Amniotic epithelial cell (primary cell): ENCODE measurements around the gene DOCK3.
"Not testable (repeated sequence)": the region's sequence is repeated elsewhere in the genome, so short reads cannot be mapped to it uniquely, and the experiment has no call there.

ENCODE experiments used
- DNase-seq: peaks from one replicate; pipeline ENCODE4 v3.0.0-alpha.2; 2010; ENCODE audit warnings: low read depth

Gene DOCK3

GRCh38 chr3:50983887-50984286, 309.2 kb downstream of the DOCK3 start:
- no peak for DNase-seq

- no peak for DNase-seq
Measured at GRCh38 chr3:50985893-50986292, 311.2 kb downstream of the DOCK3 start.

- no peak for DNase-seq
Measured at GRCh38 chr3:50986726-50987125, 312.0 kb downstream of the DOCK3 start.

GRCh38 chr3:50994537-50994936, 319.8 kb downstream of the DOCK3 start:
- DNase-seq, result no peak

- no peak for DNase-seq
Measured at GRCh38 chr3:50995085-50995824, 320.5 kb downstream of the DOCK3 start.

- DNase-seq, result no peak
Measured at GRCh38 chr3:51002495-51002894, 327.8 kb downstream of the DOCK3 start.

- DNase-seq, result no peak
Measured at GRCh38 chr3:51004235-51004634, 329.5 kb downstream of the DOCK3 start.

- DNase-seq, result no peak
Measured at GRCh38 chr3:51024121-51024520, 349.4 kb downstream of the DOCK3 start.

- no peak for DNase-seq
Measured at GRCh38 chr3:51024765-51025632, 350.3 kb downstream of the DOCK3 start.

- DNase-seq, result no peak
Measured at GRCh38 chr3:51031666-51032065, 356.9 kb downstream of the DOCK3 start.

GRCh38 chr3:51035630-51036029, 360.9 kb downstream of the DOCK3 start:
- no peak for DNase-seq

- DNase-seq, result no peak
Measured at GRCh38 chr3:51044982-51045381, 370.3 kb downstream of the DOCK3 start.

- no peak for DNase-seq
Measured at GRCh38 chr3:51052562-51052961, 377.8 kb downstream of the DOCK3 start.

- no peak for DNase-seq
Measured at GRCh38 chr3:51057121-51057520, 382.4 kb downstream of the DOCK3 start.

GRCh38 chr3:51063053-51063452, 388.3 kb downstream of the DOCK3 start:
- DNase-seq, result no peak

GRCh38 chr3:51075221-51075775, 400.6 kb downstream of the DOCK3 start:
- no peak for DNase-seq

GRCh38 chr3:51082363-51082762, 407.6 kb downstream of the DOCK3 start:
- DNase-seq, result no peak

GRCh38 chr3:51083490-51083889, 408.8 kb downstream of the DOCK3 start:
- DNase-seq, result no peak

- not testable (repeated sequence) for DNase-seq
Measured at GRCh38 chr3:51092141-51092540, 417.4 kb downstream of the DOCK3 start.

GRCh38 chr3:51094838-51095237, 420.1 kb downstream of the DOCK3 start:
- not testable (repeated sequence) for DNase-seq

GRCh38 chr3:51099794-51100535, 425.2 kb downstream of the DOCK3 start:
- peak; percentile 32 for DNase-seq

- no peak for DNase-seq
Measured at GRCh38 chr3:51100536-51100851, 425.8 kb downstream of the DOCK3 start.
